HG03354 (cell line): ENCODE data around the gene NR3C2.
"Not testable (repeated sequence)": the region's sequence is repeated elsewhere in the genome, so short reads cannot be mapped to it uniquely, and the experiment has no call there.

Experiments used
- ATAC-seq: cut with Tn5 transposase; IDR thresholded peaks from one replicate; pipeline ENCODE4 v1.9.1; 2021; ENCODE audit warnings: mild to moderate bottlenecking; ENCODE audit not compliant: unreplicated experiment, poor library complexity, severe bottlenecking

NR3C2 gene

DNA sequence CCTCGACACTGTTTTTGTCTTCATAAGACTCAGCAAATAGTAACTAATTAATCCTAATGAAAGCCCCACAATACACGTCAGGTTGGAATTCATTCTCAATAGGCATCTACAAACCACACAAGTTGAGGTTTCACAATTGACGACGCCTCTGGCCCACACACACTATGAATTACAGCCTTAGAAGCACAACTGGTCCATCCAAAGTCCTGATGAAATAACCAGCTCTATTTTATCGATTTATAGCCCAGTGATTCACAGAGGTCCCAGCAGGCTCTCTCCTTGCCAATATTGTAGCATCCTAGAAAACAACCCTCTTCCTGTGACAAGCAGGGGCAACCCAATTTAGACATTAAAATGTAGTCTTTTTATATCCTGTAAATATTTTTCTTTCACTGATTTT is 112.1 kb downstream of the NR3C2 start:
- no peak for ATAC-seq

- ATAC-seq = no peak
Measured at GRCh38 chr4:148329751-148330150, 112.5 kb downstream of the NR3C2 start.

- no peak for ATAC-seq
Measured at GRCh38 chr4:148327683-148328082, 114.5 kb downstream of the NR3C2 start.

DNA sequence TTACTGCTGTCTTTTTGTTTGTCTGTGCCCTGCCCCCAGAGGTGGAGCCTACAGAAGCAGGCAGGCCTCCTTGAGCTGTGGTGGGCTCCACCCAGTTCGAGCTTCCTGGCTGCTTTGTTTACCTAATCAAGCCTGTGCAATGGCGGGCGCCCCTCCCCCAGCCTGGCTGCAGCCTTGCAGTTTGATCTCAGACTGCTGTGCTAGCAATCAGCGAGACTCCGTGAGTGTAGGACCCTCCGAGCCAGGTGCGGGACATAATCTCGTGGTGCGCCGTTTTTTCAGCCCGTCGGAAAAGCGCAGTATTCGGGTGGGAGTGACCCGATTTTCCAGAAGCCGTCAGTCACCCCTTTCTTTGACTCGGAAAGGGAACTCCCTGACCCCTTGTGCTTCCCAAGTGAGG is 118.9 kb downstream of the NR3C2 start:
- not testable (repeated sequence) for ATAC-seq

GRCh38 chr4:148315049-148315448 is 127.2 kb downstream of the NR3C2 start:
- ATAC-seq = no peak

DNA sequence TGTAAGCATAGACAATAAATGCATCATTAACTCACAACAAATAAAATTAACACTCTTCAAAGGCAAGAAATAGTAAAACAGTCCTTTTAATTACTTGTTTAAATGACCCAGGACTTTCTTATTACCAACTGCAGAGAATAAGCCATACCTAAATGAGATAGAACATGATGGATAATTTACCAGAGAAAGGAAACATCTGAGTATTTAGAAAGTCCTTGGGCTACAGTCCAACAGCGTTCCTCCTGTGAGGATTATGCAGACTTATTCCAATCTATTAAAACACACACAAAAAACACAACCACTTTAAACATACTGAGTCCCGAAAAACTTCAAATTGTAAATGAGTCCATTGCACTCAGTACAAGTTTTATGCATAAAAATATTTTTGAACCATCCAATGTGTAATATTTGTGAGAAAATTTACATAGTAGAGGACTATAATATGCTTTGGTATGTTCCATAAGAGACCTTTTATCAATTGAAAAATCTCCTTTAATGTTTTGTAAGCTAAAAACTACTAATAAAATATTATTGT is 129.2 kb downstream of the NR3C2 start:
- no peak for ATAC-seq

DNA sequence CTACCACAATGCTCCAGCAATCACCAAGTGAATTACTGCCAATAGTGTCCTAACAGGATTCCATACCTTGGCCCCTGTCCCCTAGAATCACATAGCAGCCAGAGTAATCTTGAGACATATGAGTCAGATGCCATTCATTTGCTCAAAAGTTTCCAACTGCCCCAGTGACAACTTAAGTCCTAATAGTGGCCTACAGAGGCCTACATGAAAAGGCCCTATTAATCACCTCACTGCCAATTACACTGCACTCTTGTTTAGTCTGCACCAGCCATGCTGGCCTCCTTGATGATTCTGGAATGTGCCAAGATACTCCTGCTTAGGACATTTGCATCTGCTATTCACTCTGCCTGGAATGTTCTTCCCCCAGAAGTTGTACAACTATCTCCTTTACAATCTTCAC is 130.7 kb downstream of the NR3C2 start:
- no peak for ATAC-seq

- no peak for ATAC-seq
Measured at GRCh38 chr4:148310756-148311155, 131.5 kb downstream of the NR3C2 start.

DNA sequence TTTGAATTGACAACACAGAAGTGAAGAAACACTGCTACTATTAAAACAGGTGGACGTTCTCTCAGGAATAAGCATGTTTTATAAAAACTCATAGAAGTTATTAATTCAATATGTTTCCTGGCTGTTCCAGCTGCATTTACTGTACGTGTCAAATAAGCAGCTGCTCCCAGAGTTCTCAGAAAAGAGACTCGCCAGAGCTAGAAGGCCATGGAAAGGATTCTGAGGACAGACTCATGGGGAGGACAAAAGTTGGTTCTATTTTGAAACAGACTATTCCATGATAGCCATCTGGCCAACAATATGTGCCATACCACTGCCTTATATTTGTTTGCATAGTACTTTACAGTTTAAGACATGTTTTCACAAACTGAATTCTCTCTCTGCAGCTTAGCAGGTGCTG is 136.5 kb downstream of the NR3C2 start:
- ATAC-seq = no peak

- no peak for ATAC-seq
Measured at GRCh38 chr4:148302416-148302815, 139.8 kb downstream of the NR3C2 start.

DNA sequence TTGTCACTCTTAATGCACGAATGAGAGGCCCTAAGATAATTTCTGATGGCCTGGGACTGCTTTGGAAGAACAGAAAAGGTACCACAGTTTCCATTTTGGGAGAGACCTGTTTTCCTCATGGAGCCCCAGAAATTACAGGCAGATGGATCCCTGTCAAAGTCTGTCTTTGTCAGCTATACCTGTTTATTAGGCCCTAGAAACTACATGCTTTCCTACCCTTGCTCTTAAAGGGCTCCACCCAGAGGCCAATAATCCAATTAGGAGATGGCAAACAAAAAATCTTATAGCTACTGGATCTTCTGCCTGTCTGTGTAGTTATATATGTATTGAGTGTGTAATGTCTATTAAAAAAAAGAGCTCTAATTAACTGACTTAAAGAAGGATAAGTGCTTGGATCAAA is 141.3 kb downstream of the NR3C2 start:
- no peak for ATAC-seq

- ATAC-seq = no peak
Measured at GRCh38 chr4:148299337-148299736, 142.9 kb downstream of the NR3C2 start.

GRCh38 chr4:148296498-148296897 is 145.7 kb downstream of the NR3C2 start:
- no peak for ATAC-seq

DNA sequence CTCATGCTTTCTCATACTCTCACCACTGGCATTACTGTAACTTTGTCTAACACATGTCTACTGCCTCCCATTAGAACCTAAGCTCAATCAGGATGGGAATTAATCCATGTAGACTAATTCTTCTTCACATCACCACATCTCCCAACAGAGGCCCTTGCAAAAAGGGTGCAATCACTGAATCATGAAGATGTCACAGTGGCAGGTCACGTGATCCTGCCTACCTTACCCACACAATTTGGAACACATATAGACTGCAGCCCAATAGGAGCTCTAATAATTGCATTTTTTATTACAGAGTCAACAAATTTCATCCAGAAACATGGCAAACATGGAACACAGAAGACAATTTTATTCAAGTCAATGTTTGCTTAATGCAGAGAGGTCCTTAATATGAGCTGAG is 146.6 kb downstream of the NR3C2 start:
- no peak for ATAC-seq

GRCh38 chr4:148293571-148293970 is 148.6 kb downstream of the NR3C2 start:
- no peak for ATAC-seq

DNA sequence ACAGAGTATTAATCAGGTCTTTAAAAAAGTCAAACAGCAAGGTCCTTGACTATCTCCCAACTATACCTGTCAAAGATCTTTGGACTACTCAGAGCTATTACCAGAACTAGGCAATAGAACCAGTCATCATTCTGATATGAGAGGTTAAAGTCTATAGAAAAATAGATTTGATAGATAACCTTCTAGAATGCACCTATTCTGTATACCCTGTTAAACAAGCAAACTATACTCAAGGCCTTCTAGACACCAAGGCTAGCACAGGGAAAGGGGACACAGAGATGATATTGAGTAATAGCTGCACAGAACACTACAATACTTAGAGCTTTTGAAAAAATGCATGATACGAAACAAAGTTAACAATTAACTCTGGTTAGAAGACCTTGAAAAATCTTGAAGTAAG is 149.5 kb downstream of the NR3C2 start:
- ATAC-seq = no peak

GRCh38 chr4:148289740-148290139 is 152.5 kb downstream of the NR3C2 start:
- no peak for ATAC-seq

DNA sequence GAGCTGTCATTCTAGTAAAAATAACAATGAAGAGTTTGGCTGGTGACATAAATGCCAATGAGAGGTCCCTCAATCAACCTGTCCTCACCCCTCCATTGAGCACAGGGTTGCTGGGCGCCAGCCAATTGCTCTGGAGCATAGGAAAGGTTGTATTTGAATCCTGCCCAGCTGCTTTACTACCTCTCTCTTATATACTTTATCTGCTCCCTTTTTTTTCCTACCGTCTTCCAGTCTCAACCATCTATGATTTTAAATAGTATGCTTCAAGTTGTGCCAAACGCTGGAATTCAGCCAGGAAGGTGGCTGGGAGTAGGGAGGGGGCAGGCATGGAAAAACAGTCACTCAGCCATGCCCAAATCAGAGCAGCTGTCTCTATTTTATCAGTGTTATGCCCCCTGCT is 153.8 kb downstream of the NR3C2 start:
- ATAC-seq = no peak

- ATAC-seq = no peak
Measured at GRCh38 chr4:148287111-148287510, 155.1 kb downstream of the NR3C2 start.

DNA sequence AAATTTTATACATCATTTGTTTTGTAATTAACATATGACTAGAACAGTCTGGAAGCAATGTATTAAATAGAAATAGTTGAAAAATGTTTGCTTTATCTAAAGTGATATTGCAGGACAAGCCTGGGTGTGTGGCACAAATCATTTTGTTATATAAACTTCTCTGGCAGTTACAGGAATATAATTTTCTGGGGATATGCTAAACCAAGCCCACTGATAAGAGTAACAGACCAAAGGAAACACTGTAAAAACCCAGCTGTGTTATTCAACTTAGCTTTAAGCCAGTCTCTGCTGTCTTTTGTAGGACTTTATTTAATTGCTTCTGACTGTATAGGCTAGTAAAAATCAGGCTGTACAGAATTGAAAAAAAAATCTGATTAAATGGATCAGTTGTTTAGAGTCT is 156.2 kb downstream of the NR3C2 start:
- ATAC-seq = no peak

- no peak for ATAC-seq
Measured at GRCh38 chr4:148283665-148284064, 158.5 kb downstream of the NR3C2 start.

DNA sequence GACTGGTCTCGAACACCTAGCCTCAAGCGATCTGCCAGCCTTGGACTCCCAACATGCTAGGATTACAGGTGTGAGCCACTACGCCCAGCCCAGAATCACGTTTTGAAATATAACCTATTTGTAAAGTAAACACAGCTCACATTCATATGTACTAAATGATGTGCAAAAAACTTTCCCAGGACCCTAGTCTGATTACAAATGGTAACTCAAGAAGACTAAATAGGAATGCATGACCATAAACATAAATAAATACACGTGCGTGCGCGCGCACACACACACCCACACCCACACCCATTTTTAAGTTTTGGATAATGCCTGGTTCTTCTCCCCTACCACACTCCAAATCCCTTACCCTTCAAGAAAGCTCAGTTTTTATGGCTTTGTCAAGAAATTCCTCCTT is 163.9 kb downstream of the NR3C2 start:
- no peak for ATAC-seq
